ENCODE measurements around the gene SENP3. TPM values are rescaled to one million over a fixed set of nuclear protein-coding genes. Genes with fewer than 3 reads are reported as not detected.

SENP3 gene
- total RNA-seq, 1 donor from 2014 or later: 79.8 TPM

DNA sequence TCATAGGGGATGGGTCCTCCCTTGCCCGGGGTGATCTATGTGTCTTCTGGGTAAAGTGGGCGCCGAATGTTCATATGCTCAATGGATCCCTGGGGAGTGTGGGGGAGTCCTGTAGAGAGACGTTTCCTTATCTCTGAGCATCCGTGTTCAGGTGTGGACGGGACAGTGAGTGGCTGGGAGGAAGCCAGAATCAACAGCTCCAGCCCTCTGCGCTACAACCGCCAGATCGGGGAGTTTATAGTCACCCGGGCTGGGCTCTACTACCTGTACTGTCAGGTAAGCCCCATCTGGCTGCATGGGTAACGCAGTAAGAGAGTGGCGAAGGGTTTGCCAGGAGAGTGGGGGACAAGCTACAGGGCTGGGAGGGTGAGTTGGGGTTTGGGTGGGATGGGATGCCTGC is 5.1 kb upstream of the SENP3 start:
- DNase-seq: no peak

DNA sequence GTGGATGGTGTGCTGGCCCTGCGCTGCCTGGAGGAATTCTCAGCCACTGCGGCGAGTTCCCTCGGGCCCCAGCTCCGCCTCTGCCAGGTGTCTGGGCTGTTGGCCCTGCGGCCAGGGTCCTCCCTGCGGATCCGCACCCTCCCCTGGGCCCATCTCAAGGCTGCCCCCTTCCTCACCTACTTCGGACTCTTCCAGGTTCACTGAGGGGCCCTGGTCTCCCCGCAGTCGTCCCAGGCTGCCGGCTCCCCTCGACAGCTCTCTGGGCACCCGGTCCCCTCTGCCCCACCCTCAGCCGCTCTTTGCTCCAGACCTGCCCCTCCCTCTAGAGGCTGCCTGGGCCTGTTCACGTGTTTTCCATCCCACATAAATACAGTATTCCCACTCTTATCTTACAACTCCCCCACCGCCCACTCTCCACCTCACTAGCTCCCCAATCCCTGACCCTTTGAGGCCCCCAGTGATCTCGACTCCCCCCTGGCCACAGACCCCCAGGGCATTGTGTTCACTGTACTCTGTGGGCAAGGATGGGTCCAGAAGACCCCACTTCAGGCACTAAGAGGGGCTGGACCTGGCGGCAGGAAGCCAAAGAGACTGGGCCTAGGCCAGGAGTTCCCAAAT is 4.5 kb upstream of the SENP3 start:
- no peak for DNase-seq

DNA sequence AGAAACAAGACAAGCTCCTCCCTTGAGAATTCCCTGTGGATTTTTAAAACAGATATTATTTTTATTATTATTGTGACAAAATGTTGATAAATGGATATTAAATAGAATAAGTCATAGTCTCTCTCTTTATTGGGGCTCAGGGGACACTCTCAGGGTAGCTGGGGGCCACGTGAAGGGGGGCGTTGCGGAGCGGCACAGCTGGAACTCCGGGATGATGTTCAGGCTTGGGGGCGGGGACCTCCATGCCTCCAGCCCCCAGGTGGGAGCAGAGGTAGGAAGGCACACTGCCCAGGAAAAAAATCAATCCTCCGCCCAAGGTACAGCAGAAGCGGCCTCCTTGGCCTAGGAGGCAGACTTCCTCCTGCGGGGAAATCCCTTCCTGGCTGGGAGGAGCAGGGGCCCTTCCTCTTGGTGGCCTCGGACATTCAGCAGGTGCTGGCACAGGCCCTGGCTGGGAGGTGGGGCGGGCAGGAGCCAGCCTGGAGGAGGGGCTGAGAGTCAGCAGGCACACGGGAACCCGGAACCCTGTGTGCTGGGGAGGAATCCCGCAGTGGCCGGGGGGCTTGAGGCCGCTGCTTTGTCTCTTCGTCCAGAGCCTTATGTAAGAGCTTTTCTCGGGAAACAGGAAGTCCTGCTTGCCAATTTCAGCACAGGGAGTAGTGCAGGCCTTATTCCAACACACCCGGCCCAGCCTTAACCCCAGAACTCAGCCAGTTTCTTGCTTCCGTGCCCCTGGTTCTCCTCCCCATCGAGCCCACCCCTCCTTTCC is 3.8 kb upstream of the SENP3 start:
- DNase-seq: peak; percentile 90

DNA sequence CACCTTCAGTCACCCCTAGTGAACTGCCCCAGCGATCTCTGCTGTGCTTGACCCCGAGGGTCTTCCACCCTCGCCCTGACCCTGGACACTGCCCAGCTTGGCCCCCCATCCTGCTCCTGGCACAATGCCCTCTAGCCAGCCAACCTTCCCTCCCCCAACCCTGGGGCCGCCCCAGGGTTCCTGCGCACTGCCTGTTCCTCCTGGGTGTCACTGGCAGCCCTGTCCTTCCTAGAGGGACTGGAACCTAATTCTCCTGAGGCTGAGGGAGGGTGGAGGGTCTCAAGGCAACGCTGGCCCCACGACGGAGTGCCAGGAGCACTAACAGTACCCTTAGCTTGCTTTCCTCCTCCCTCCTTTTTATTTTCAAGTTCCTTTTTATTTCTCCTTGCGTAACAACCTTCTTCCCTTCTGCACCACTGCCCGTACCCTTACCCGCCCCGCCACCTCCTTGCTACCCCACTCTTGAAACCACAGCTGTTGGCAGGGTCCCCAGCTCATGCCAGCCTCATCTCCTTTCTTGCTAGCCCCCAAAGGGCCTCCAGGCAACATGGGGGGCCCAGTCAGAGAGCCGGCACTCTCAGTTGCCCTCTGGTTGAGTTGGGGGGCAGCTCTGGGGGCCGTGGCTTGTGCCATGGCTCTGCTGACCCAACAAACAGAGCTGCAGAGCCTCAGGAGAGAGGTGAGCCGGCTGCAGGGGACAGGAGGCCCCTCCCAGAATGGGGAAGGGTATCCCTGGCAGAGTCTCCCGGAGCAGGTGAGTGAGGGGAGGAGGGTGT is 3.0 kb upstream of the SENP3 start, which contains the start of gene TNFSF13:
TSS of gene TNFSF13 (plus strand) at position 207 of the 776 bp plus-strand sequence. CDS start at position 497, 290 bp downstream.
- no peak for DNase-seq

DNA sequence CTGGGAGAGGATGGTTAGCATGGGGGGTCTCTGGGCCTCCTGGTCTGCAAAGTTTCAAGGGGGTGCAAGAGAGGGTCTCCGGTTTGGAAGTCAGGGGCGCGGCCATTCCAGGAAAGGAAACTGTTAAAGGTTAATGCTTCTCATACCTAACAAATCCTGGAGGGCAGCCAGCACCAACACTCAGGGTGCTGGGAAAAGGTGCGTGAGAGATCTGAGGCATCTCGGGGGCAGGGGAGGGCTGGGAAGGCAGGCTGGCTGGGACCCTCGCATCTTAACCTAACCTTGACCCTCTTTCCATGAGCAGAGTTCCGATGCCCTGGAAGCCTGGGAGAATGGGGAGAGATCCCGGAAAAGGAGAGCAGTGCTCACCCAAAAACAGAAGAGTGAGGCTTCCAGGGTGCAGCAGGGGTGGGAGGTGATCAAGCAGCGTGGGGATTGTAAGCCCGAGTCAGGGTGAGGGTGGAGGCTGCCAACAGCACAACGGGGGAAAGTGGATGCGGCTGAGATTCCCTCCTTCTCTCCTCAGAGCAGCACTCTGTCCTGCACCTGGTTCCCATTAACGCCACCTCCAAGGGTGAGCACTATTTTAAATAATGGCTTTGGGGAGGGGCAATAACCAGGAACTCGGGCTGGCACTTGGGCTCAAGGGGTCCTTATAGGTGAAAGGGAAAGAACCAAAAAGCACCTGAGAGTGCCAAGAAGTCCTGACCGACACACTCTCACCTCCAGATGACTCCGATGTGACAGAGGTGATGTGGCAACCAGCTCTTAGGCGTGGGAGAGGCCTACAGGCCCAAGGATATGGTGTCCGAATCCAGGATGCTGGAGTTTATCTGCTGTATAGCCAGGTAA is 2.2 kb upstream of the SENP3 start:
- DNase-seq: no peak

DNA sequence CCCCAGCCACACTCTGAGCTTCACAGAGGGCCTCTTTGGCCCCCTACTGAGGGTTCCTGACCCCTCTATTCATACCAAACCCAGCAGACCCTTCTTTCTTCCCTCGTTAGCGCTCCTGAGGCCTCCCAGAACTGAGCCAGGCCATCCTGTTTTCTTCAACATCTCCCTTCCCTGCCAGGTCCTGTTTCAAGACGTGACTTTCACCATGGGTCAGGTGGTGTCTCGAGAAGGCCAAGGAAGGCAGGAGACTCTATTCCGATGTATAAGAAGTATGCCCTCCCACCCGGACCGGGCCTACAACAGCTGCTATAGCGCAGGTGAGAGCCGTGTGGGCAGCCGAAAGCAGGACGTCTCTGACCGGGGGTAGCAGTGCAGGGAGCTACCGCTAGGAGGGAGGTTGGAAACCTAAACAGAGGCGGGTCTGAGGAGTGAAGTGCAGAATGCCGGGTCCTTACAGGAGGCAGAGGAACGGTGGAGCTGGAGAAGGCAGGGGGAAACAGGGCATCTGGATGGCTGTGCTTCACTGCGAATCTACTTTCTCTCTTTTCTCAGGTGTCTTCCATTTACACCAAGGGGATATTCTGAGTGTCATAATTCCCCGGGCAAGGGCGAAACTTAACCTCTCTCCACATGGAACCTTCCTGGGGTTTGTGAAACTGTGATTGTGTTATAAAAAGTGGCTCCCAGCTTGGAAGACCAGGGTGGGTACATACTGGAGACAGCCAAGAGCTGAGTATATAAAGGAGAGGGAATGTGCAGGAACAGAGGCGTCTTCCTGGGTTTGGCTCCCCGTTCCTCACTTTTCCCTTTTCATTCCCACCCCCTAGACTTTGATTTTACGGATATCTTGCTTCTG is 1.3 kb upstream of the SENP3 start:
- peak; percentile 72 for DNase-seq

DNA sequence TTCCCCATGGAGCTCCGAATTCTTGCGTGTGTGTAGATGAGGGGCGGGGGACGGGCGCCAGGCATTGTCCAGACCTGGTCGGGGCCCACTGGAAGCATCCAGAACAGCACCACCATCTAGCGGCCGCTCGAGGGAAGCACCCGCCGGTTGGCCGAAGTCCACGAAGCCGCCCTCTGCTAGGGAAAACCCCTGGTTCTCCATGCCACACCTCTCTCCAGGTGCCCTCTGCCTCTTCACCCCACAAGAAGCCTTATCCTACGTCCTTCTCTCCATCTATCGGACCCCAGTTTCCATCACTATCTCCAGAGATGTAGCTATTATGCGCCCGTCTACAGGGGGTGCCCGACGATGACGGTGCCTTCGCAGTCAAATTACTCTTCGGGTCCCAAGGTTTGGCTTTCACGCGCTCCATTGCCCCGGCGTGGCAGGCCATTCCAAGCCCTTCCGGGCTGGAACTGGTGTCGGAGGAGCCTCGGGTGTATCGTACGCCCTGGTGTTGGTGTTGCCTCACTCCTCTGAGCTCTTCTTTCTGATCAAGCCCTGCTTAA is 617 bp upstream of the SENP3 start:
- DNase-seq: peak; percentile 91

DNA sequence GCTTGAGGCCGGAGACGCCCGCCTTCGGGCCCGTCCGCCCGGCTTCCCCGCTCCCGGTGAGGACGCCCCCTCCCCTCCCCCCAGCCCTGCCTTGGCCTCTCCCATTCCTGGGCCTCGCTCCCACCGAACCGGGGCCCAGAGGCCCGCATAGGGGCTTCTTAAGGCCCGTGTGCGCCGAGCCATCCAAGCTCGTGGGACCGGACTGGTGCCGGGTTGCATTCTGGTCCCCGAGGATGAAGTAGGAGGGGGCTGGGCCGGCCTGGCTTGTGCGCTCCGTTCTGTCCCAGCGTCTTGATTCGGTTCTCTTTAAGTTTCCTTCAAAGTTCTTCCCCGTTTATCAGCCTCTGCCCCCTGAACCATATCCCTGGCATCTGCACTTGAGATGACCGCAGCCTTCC is 488 bp downstream of the SENP3 start:
- no peak for DNase-seq

DNA sequence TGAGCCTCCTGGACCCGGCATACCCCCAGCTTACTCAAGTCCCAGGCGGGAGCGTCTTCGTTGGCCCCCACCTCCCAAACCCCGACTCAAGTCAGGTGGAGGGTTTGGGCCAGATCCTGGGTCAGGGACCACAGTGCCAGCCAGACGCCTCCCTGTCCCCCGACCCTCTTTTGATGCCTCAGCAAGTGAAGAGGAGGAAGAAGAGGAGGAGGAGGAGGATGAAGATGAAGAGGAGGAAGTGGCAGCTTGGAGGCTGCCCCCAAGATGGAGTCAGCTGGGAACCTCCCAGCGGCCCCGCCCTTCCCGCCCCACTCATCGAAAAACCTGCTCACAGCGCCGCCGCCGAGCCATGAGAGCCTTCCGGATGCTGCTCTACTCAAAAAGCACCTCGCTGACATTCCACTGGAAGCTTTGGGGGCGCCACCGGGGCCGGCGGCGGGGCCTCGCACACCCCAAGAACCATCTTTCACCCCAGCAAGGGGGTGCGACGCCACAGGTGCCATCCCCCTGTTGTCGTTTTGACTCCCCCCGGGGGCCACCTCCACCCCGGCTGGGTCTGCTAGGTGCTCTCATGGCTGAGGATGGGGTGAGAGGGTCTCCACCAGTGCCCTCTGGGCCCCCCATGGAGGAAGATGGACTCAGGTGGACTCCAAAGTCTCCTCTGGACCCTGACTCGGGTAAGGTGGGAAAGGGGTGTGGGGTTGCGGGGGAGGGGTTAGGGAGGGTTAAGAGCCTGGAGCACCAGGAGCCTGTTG is 1.6 kb downstream of the SENP3 start:
- DNase-seq: no peak

DNA sequence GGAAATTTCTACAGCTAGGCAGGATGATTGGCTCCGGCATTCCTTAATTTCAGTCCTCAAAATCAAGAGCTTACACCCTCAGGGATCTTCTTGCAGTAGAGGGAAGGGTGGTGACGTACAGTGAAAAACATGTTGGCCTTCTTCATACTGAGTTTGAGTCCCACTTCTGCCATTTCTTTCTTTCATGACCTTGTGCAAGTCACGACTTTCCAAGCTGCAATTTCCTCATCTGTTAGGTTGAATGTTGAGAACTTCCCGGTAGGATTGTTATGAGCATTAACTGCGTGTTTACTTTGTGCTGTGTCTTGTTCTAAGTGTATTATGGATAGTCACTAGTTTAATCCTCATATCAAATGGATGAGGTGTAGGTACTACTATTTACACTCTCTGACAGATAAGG is 7.9 kb downstream of the SENP3 start:
- DNase-seq: no peak

DNA sequence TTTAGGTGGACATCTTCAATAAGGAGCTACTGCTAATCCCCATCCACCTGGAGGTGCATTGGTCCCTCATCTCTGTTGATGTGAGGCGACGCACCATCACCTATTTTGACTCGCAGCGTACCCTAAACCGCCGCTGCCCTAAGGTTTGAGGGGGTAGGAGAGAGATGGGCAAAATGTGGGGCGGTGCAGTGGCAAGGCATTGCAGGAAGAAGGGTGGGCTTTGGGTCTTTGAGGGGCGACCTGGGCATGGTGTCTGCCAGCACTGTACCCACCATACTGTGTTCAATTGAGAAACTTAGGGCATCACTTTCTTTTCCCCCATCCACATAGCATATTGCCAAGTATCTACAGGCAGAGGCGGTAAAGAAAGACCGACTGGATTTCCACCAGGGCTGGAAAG is 8.6 kb downstream of the SENP3 start:
- DNase-seq: no peak

DNA sequence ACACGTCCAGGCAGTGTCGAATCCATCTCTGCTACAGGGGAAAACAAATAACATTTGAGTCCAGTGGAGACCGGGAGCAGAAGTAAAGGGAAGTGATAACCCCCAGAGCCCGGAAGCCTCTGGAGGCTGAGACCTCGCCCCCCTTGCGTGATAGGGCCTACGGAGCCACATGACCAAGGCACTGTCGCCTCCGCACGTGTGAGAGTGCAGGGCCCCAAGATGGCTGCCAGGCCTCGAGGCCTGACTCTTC is 10.5 kb downstream of the SENP3 start:
- no peak for DNase-seq

DNA sequence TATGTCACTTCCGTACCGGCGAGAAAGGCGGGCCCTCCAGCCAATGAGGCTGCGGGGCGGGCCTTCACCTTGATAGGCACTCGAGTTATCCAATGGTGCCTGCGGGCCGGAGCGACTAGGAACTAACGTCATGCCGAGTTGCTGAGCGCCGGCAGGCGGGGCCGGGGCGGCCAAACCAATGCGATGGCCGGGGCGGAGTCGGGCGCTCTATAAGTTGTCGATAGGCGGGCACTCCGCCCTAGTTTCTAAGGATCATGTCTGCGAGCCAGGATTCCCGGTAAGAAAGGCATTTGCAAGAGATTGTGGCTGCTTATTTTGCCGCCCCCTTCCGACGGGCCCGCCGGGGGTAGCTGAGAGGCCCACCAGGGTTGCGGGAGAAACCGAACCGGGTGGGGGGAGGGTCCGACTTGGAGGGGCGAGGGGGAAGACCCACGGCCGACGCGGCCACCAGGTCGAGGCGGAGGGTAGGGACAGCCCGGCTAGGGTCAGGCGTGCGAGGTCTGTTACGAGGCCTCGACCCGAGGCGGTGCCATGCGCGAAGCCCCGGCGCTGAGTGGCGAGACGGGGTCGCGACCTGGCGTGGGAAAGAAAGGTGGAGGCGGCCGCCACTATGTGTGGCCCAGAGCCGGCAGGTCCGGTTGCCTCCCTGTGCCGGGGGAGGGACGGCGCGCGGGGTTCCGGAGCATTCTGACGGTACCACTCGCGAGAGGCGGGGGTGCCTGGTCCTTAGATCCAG is 11.0 kb downstream of the SENP3 start:
- peak; percentile 100 for DNase-seq

DNA sequence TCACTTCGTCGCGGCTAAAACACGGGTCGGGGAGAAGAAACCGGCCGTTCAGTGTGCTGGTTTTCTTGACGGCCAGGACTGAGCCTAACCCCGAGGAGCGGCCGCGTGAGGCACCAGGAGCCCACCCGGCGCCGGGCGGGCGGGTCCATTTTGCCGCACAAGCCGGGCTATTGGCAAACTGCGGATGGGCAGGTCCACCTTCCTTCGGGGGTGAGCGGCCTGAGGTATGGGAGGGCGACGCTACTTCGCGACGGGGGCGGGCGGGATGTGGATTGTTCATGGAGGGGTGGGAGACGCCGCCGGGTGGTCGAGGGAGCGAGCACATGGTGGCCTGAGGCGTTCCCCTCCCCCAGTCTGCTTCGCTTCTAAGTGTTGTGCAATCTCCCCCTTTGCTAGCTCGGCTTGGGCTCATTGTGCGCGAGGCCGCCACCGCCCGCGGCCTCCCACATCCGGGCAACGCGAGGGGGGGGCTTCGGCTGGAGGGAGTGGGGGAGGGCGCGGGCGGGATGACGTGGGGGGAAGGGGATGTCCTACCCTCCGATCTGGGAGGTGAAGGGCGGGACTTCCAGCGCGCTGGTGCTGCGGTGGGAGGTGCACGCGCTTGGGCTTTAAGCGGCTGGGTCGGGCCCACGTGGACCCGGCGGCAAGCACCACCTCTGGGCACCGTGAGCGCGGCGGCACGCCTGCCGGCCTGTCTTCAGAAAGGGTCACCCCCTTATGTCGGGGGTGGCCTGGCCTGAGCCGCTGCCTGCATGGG is 11.8 kb downstream of the SENP3 start:
- DNase-seq: peak; percentile 95

DNA sequence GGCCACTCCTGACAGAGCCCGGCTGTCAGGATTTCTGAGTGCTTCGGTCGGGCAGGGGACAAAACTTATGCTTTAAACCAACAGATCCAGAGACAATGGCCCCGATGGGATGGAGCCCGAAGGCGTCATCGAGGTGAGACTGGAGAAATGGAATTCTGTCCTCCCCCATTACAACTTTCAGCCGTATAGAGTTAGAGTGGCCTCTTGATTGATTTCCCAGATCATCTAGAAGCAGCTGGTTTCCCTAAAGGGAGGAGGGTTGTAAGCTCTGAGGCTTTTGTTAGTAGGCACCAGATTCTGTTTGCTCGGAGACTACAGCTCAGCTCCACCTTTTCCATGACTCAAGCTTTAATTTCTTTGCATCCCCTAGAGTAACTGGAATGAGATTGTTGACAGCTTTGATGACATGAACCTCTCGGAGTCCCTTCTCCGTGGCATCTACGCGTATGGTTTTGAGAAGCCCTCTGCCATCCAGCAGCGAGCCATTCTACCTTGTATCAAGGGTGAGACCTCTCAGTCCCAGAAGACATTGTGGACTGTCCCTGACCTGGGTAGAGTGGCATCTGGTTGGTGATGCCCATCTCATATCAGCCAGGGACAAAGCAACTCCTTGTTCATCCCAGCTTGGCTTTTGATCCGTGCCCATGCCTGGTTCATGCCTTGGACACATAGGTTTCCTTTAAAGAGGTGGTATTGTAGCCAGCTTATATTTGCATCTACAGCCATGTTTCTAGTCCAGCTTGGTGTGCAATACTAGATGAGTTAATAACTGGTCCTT is 12.6 kb downstream of the SENP3 start:
- no peak for DNase-seq

DNA sequence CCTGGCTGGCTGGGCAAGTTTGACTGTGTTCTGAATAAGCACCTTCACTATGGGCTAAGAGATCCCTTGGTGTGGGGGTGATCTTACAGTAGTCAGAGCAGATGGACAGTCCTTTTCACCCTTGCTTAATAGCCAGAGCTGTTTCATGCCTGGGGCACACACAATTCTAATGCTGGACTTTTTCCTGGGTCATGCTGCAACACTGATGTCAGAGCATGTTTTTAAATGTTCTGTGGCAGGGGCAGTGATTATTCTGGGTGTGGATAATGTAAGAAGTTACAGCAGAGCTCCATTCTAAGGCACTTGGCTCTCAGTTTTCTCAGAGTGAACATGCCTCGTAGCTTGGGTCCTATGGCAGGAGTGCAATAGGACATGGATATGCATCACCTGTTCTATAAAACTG is 13.8 kb downstream of the SENP3 start:
- DNase-seq: no peak

DNA sequence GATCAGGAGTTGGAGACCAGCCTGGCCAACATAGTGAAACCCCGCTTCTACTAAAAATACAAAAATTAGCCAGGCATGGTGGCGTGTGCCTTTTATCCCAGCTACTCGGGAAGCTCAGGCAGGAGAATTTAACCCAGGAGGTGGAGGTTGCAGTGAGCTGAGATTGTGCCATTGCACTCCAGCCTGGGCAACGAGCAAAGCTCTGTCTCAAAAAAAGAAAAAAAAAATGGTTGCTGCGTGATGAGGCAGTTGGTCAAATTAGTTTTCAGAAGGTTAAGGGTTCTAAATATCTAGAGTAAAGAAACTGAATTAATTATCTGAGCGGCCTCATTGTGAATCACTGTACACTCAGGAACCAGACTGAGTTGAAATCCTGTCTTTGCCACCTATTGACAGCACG is 14.2 kb downstream of the SENP3 start:
- no peak for DNase-seq

DNA sequence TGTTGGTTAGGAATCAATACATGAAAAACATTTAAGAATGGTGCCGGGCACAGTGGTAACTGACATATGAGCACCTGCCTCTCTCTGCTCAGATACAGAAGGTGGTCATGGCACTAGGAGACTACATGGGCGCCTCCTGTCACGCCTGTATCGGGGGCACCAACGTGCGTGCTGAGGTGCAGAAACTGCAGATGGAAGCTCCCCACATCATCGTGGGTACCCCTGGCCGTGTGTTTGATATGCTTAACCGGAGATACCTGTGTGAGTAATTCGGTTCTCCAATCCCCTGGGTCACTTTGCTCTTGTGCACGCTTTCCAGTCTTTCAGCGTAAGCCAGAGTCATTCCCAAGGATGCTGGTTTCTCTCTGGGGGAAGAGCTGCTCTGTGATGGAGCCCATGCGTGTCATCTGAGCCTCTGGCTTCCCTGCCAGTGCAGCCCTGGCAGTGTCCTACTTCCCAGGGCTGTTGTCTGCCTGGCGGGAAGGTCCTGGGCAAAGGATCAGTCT is 14.8 kb downstream of the SENP3 start:
- DNase-seq: no peak
